Loucy (cell line): ENCODE measurements around the gene RUVBL2.

Experiments
- H2AFZ ChIP-seq: fragments of 200-600 bp; sonication (generic); 2 replicates; pipeline ENCODE4 v1.6.0; 2016; ENCODE audit warnings: antibody characterized with exemption, mild to moderate bottlenecking, low read length, moderate library complexity
- H3F3A ChIP-seq: fragments of 200-600 bp; 2 replicates; pipeline ENCODE4 v1.6.0; 2016; ENCODE audit warnings: antibody characterized with exemption, low read depth, mild to moderate bottlenecking
- H3K27me3 ChIP-seq: fragments of 200-600 bp; sonication (generic); 2 replicates; pipeline ENCODE4 v1.6.1; 2014; ENCODE audit warnings: low read length, mild to moderate bottlenecking; ENCODE audit not compliant: insufficient read depth, poor library complexity, severe bottlenecking
- H3K36me3 ChIP-seq: fragments of 200-600 bp; sonication (generic); 2 replicates; pipeline ENCODE4 v1.6.1; 2016; ENCODE audit warnings: low read length; ENCODE audit not compliant: insufficient read depth
- H3K4me1 ChIP-seq: fragments of 200-600 bp; sonication (generic); 2 replicates; pipeline ENCODE4 v1.5.1; 2014; ENCODE audit warnings: low read length, mild to moderate bottlenecking; ENCODE audit not compliant: insufficient read depth, poor library complexity, severe bottlenecking
- H3K4me2 ChIP-seq: fragments of 200-600 bp; sonication (generic); 2 replicates; pipeline ENCODE4 v1.6.0; 2014; ENCODE audit warnings: antibody characterized with exemption, low read length, low read depth, mild to moderate bottlenecking; ENCODE audit not compliant: poor library complexity, severe bottlenecking
- H3K4me3 ChIP-seq: fragments of 200-600 bp; sonication (generic); 2 replicates; pipeline ENCODE4 v1.5.1; 2014; ENCODE audit warnings: low read length, mild to moderate bottlenecking, mixed read lengths; ENCODE audit not compliant: poor library complexity, severe bottlenecking
- H3K79me2 ChIP-seq: fragments of 200-600 bp; sonication (generic); 2 replicates; pipeline ENCODE4 v1.6.1; 2014; ENCODE audit warnings: low read length; ENCODE audit not compliant: insufficient read depth
- H3K9ac ChIP-seq: fragments of 200-600 bp; sonication (generic); 2 replicates; pipeline ENCODE4 v1.6.0; 2014; ENCODE audit warnings: mild to moderate bottlenecking, low read depth, low read length, moderate library complexity; ENCODE audit not compliant: poor library complexity, severe bottlenecking
- H3K9me2 ChIP-seq: fragments of 200-600 bp; sonication (generic); replicated peaks from 2 replicates; pipeline ENCODE4 v1.6.1; 2016; ENCODE audit warnings: low read depth, low read length, mixed read lengths
- H3K9me3 ChIP-seq: fragments of 200-600 bp; sonication (generic); 2 replicates; pipeline ENCODE4 v1.6.1; 2014; ENCODE audit warnings: mild to moderate bottlenecking, antibody characterized with exemption, low read length, low read depth; ENCODE audit not compliant: insufficient read depth
- H4K20me1 ChIP-seq: fragments of 200-600 bp; sonication (generic); 2 replicates; pipeline ENCODE4 v1.6.0; 2014; ENCODE audit warnings: antibody characterized with exemption, low read length, mild to moderate bottlenecking; ENCODE audit not compliant: insufficient read depth, poor library complexity, severe bottlenecking
- CTCF ChIP-seq: fragments of 200-600 bp; sonication (generic); conservative IDR thresholded peaks from 2 replicates; pipeline ENCODE4 v1.5.1; 2014; ENCODE audit warnings: mild to moderate bottlenecking, antibody characterized with exemption, low read length
- EZH2phosphoT487 ChIP-seq: fragments of 200-600 bp; IDR thresholded peaks from 2 replicates; pipeline ENCODE4 v1.6.1; 2018; ENCODE audit warnings: antibody characterized with exemption, mild to moderate bottlenecking, moderate library complexity, borderline replicate concordance

The RUVBL2 gene

GRCh38 chr19:48987323-48987722 is 6.4 kb upstream of the RUVBL2 start:
- H3K4me3 ChIP-seq = no peak overlapping the region
- H3K4me1 ChIP-seq = peaks cover 11% of the 10 kb centered on the region
- H3F3A ChIP-seq = no peaks in the 10 kb centered on the region
- no peak overlapping the region for H2AFZ ChIP-seq
- no peak overlapping the region for H3K4me2 ChIP-seq
- no peak overlapping the region for H3K9ac ChIP-seq
- peaks cover 7% of the 10 kb centered on the region for H4K20me1 ChIP-seq
- no peaks in the 10 kb centered on the region for H3K27me3 ChIP-seq
- TF ChIP-seq CTCF (peak; percentile 16; the same call in 1 of the 2 replicates), EZH2phosphoT487 (no peak)
- H3K36me3 ChIP-seq = no peaks in the 10 kb centered on the region; the same call in 1 of the 2 replicates
- no peaks in the 10 kb centered on the region for H3K9me2 ChIP-seq
- peaks cover 24% of the 10 kb centered on the region for H3K79me2 ChIP-seq
- no peaks in the 10 kb centered on the region for H3K9me3 ChIP-seq

GRCh38 chr19:48988286-48988685 is 5.4 kb upstream of the RUVBL2 start:
- Histone ChIP-seq H3K4me3 (no peak overlapping the region), H2AFZ (no peak overlapping the region), H3K9ac (no peak overlapping the region), H3K27me3 (no peaks in the 10 kb centered on the region), H4K20me1 (peaks cover 7% of the 10 kb centered on the region), H3K36me3 (no peaks in the 10 kb centered on the region; the same call in 1 of the 2 replicates), H3K79me2 (peaks cover 31% of the 10 kb centered on the region), H3K4me2 (no peak overlapping the region), H3F3A (no peaks in the 10 kb centered on the region), H3K4me1 (peaks cover 11% of the 10 kb centered on the region), H3K9me2 (no peaks in the 10 kb centered on the region), H3K9me3 (no peaks in the 10 kb centered on the region)
- TF ChIP-seq EZH2phosphoT487 (no peak), CTCF (no peak)

- H3K27me3 ChIP-seq = no peaks in the 10 kb centered on the region
- H3K9ac ChIP-seq = no peak overlapping the region
- no peaks in the 10 kb centered on the region for H3K9me2 ChIP-seq
- no peaks in the 10 kb centered on the region for H3F3A ChIP-seq
- H3K4me2 ChIP-seq = no peak overlapping the region
- H3K4me1 ChIP-seq = peaks cover 11% of the 10 kb centered on the region
- no peaks in the 10 kb centered on the region for H3K9me3 ChIP-seq
- H3K79me2 ChIP-seq = peaks cover 32% of the 10 kb centered on the region
- H3K36me3 ChIP-seq = no peaks in the 10 kb centered on the region; the same call in 1 of the 2 replicates
- no peak overlapping the region for H2AFZ ChIP-seq
- H4K20me1 ChIP-seq = peaks cover 8% of the 10 kb centered on the region
- no peak overlapping the region for H3K4me3 ChIP-seq
- no peak for TF ChIP-seq CTCF
- TF ChIP-seq EZH2phosphoT487 = no peak
Measured at GRCh38 chr19:48988860-48989259, 4.8 kb upstream of the RUVBL2 start.
